HG03521 (cell line): Measurements from ENCODE around the gene UNC5C.

Source experiments
- ATAC-seq: cut with Tn5 transposase; IDR thresholded peaks from one replicate; pipeline ENCODE4 v1.9.1; 2021; ENCODE audit warnings: mild to moderate bottlenecking, moderate library complexity; ENCODE audit not compliant: unreplicated experiment

Gene UNC5C

DNA sequence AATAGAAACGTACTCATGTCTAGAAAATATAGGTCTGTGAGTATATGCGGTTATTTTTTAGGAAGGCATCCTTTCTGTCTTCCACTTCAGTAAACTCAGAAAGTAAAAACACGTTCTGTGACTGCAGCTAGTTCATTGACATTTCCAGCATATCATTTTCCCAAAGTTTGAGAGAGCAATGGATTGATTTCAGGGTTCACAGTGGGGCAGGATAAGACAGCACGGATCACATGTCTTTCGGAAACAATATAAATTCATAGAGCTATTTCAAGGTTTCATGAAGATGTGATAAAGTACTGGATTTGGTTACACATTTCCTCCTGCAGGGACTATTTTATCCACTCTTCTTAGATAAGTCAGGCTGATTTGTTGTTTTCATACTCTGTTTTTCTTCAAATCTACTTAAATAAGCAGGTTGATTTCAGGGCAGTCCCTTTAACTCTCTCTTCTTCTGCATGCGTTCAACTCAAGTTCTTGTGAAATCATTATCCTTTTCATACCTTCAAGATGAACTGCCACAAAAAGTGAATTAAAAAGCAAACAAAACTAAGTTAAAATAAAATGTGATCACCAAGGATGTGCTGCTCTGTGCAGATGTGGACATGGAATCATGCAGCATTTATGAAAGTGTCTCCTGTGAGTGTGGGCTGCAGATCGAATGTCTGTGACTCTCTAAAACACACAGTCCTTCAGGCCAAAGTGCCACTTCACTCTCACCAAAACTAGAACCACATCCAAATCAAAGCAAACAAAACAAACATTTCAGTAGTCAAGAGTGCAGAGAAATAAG, 187.7 kb downstream of the UNC5C start:
- ATAC-seq = no peak

DNA sequence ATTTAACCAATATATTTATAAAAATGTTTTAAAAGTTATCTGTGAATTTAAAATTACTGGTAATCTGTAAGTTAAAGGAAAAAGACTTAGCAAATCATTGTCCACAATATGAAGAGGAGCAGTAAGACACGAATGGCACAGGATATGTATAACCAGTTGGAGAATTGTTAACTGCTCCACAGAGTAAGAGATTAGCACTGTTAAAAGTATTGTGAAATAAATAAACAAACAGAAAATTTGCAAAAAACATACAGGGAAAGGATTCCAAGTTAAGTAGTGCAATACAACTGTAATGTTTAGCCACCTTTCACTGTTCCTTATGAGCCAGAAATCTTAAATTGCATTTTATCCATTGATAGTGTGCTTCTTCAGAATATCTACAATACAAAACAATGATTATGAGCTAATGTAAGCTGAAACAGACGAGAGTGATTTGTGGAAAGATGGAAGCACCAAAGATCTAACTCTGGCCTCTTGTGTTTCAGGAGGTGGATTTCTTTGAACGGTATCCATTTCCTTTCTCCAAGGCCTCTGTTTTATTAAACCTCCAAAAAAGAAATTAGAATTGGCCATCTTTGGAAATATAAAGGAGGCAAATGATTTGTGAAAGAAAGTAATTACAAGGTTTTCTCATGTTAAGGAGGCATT, 188.4 kb downstream of the UNC5C start:
- ATAC-seq = no peak

DNA sequence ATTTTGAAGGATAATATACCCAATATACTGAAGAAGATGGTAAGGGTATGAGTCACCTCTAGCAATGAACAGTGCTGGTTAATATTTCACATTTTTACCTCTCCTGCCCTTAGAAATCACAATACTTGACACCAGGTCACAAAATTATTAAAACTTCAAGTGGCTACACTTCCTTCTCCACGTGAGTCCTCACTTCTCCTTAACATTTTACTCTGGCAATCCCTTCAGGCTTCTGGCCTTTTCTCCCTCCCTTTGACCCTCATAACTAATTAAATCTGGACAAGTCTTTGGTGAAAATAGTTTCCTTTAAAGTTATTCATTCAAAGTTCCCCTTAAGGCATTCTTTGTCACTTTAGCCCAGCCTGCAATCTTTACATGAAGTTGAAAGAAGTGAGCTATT, 190.4 kb downstream of the UNC5C start:
- no peak for ATAC-seq

- no peak for ATAC-seq
These were observed 193.8 kb downstream of the UNC5C start for GRCh38 chr4:95355021-95355420.

DNA sequence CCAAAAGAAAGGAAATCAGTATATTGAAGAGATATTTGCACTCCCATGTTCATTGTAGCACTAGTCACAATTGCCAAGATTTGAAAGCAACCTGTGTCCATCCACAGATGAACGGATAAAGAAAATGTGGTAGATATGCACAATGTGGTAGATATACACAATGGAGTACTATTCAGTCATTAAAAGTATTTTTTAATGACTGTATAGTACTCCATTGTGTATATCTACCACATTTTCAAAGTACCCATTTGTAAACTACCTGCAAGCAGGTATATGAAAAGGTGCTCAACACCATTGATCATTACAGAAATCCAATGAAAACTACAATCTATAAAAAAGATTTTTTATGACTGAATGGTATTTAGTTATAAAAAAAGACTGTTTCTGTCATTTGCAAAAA, 200.4 kb downstream of the UNC5C start:
- no peak for ATAC-seq

- ATAC-seq = no peak
These were observed 205.5 kb downstream of the UNC5C start for GRCh38 chr4:95343235-95343634.

GRCh38 chr4:95340191-95340590, 208.6 kb downstream of the UNC5C start:
- ATAC-seq = no peak

DNA sequence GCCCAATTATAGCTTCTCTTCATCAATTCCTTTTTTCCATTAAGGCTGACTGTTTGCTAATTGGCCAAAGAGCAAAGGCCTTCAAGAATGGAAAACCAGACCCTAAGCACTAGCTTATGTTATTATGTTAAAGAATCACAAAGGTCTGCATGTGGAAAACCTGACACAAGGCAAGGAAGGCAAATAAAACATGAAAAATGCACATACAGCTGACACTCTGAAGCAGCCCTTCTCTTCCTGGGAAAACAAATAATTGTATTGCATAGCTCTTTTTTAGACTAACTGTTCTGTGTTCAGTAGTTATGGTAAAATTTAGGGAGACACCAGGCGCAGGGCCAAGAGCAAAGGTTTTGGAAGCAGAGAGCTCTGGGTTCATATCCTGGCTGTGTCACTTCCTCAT, 223.1 kb downstream of the UNC5C start:
- no peak for ATAC-seq

GRCh38 chr4:95319169-95319568, 229.6 kb downstream of the UNC5C start:
- ATAC-seq = no peak

DNA sequence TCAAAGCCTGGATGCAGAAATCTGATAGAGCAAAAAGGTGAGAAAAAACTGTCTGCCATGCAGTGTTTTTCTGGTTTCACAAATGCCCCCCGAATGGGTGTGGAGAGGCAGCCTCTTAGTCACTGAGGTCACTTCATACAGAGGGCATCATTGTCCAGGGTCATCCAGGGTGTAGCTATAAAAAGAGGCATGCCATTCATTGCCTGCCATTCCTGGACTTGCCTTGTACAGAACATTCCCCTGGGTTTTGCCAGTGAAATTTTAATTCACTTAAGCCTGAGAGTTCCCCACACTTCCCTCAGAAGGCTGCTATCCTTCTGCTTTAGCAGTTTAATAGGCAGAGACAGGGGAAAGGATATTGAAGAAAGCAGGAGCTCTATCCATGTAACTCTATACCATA, 230.3 kb downstream of the UNC5C start:
- no peak for ATAC-seq

GRCh38 chr4:95318044-95318443, 230.7 kb downstream of the UNC5C start:
- ATAC-seq = no peak

DNA sequence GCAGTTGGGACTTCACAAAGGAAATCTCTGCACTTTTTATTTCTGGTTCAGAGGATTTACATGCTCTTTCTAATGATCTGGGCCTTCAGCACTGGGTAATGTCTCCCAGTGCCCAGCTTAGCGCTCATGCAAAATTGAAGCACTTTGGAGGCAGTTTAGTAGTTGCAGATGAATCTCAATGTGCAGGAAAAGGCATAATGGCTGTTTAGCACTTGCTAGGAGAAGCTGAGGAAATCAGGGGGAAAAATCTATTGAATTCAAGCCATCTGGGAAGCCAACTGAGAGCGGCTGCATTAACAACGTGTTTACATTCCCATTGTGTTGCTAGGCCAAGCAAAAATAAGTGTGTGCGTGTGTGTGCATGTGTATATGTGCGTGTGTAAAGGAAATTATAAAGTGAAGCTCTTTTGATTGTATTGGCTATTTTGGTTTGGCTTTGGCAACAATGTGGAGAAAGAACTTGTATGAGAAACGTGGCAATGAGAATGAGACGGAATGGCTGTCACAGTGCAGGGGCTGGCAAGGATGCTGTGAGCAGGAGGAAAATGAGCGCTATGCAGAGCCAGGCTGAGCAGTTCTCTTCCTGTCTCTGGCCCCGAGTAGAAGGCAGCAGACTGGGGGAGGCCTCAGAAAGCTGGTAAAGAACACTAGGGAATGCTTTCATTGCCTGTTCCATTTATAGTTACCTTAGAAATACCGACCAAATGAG, 231.5 kb downstream of the UNC5C start:
- ATAC-seq = no peak

DNA sequence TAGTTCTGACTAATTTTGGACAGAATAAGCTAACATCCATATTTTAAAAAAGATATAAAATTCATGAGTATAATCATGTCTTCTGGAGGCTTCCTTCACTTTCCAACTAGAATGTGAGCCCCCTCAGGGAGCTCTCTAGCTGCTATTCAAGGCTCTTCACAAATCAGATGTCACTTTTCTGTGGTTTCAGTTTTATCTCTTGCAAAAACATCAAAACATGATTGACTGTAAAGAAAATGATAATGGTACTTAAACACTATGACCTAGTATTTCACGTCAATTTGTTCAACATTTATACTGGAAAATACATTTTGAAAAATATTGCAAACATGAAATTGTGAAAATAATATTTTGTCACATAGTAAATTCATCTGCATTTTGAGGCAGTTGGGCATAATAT, 234.2 kb downstream of the UNC5C start:
- no peak for ATAC-seq

- no peak for ATAC-seq
These were observed 243.9 kb downstream of the UNC5C start for GRCh38 chr4:95304898-95305297.

DNA sequence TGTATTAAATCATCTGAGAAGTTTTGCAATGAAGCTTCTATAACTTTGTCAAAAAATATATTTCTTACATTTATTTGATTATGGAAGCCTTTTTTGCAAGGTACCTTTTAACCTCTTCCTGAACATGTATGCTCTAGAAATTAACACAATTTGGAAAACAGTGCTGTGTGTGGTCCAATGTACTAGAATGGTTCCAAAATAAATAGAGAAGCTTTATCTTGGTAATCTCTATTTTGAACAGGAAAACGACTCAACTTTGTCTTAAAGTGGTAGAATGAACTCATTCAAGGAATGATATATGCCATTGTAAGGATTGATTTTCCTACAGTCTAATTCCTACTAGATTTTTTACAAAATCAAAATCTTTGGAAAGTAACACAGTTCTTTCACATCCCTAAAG, 248.5 kb downstream of the UNC5C start:
- no peak for ATAC-seq

DNA sequence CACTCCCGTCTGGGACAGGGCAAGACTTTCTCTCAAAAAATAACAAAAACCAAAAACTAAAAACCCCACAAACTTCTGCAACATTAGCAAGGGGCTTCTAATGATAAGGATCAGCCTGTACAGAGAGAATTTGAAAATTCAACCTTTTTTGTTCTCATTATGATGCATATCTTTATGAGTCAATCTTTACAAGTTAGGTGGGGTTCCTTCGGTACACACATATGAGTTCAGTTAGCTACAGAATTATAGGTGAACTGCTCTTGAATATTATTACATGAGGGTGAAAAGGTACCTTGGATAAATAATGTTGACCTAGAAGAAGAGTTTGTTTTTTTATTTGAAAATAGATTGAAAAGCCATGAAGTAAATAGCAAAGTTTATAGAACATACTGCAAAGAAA, 252.7 kb downstream of the UNC5C start:
- ATAC-seq = no peak

GRCh38 chr4:95295157-95295556, 253.6 kb downstream of the UNC5C start:
- ATAC-seq = no peak

DNA sequence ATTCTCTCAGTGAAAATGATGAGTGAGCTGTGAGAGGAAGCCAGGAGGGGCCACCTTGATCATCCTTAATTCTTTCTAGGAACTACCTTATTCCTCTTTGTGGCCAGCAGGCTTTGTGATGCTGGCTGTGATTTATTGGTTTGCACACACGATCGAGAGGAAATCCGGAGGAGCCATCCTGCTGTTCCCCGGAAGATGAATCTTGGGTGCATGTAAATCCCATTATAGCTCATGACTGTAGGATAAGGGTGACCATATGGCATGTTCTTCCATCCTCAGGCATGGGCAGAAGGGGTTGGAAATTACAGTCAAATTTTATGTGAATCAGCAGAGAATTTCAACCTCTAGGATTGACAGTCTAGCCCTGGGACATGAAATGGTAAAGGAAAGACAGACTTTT, 254.5 kb downstream of the UNC5C start:
- no peak for ATAC-seq

- no peak for ATAC-seq
These were observed 255.8 kb downstream of the UNC5C start for GRCh38 chr4:95293014-95293413.

DNA sequence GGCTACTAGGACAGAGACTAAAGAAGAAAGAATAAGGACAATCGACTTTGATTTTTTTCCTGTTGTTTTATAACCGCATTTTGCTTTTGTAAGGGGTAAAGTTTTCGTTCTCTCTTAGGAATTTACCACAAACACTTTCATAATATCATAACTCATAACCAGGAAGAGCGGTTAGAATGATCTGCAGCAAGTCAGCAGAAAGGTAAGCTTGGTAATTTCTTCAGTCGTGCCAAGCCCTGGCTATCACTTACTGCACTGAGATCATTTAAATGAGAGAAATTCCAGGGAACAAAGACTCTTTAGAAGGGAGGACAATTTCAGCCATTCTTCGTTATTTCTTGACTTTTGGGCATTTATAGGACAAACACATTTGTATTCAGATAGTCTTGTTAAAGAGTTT, 258.1 kb downstream of the UNC5C start:
- no peak for ATAC-seq

- ATAC-seq = peak; percentile 35
These were observed 259.6 kb downstream of the UNC5C start for GRCh38 chr4:95289028-95289634.

DNA sequence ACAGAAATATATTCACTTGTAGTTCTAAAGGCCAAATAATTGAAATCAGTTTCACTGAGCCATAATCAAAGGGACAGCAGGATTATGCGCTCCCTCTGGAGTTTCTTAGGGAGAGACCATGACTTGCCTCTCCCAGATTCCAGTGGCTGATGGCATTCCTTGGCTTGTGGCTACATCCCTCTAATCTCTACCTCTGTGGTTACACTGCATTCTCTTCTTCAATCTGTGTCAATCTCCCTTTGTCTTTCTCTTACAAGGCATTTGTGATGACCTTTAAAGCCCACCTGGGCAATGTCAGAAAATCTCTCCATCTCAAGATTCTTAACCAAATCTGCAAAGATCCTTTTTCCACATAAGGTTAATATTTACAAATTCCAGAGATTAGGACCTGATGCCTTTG, 260.2 kb downstream of the UNC5C start:
- no peak for ATAC-seq
